A673 (cell line): ENCODE data around the gene KLHL26.

Source experiments
- CTCF ChIP-seq: fragments of 300-800, 200-600 bp; sonication (generic); conservative IDR thresholded peaks from 2 replicates; pipeline ENCODE4 v1.5.1; 2017; ENCODE audit warnings: low read depth, mild to moderate bottlenecking, antibody characterized with exemption, low read length, moderate library complexity, mixed read lengths
- EZH2 ChIP-seq: fragments of 200-600 bp; sonication (generic); IDR thresholded peaks from 2 replicates; pipeline ENCODE4 v1.6.1; 2017; ENCODE audit warnings: borderline replicate concordance, low read depth, mild to moderate bottlenecking, mixed read lengths, antibody characterized with exemption, low read length; ENCODE audit not compliant: poor library complexity, severe bottlenecking

- no peak for TF ChIP-seq CTCF
- TF ChIP-seq EZH2, result no peak
These were observed 51.1 kb downstream of the KLHL26 start for GRCh38 chr19:18687740-18688465.
